B cell (primary cell): ENCODE results near the gene LCN10.
"Not testable (repeated sequence)": the region's sequence is repeated elsewhere in the genome, so short reads cannot be mapped to it uniquely, and the experiment has no call there.

Experiments used
- CTCF ChIP-seq: fragments of 200-600 bp; IDR thresholded peaks from one replicate; pipeline ENCODE4 v1.8.0; 2022; ENCODE audit warnings: antibody characterized with exemption, mild to moderate bottlenecking
- EZH2 ChIP-seq: IDR thresholded peaks from 2 replicates; pipeline ENCODE4 v1.6.1; 2012; ENCODE audit warnings: borderline replicate concordance, low read depth, mild to moderate bottlenecking, moderate library complexity, low read length; ENCODE audit not compliant: insufficient read depth, poor library complexity, severe bottlenecking

- TF ChIP-seq CTCF, EZH2: not testable (repeated sequence)
Observed at GRCh38 chr9:136786983-136787382, 44.2 kb upstream of the LCN10 start.
